ENCODE measurements around the gene ARPC5. TPM values are rescaled to one million over a fixed set of nuclear protein-coding genes. Genes with fewer than 3 reads are reported as not detected.

Gene ARPC5
- total RNA-seq = 85.8 and 171 TPM in 2 replicates

DNA sequence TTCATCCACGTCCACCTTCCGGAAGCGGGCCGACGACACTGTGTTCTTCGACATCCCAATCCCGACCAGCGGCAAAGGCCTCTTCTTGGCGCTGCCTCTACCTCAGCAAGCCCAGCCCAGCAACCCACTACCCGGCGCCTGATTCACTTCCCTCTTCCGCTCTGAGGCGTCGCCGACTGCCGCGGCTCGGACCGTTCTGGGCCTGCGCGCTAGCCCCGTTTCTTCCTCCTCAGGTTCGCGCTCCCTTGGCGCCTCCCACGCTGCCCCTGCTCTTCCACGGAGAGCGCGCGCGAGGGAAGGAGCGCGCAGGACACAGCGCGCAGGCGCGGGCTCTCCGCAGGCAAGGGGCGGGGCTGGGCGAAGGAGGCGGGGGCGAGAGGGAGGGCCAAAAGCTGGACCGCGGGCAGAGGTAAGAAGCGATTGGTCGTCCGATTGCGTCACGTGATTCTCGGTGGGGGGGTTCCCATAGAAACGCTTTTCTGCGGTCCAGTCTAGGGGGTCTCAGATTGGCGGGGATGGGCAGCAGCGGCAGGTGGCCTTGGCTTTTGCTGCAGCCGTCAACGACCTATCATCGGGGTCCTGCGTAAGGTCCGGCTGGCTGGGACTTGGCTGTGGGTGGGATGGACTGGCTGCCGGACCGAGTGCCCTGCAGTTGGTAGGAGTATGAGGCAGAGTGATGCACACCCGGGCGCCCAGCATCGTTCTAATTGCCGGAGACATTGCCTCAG is at the start of gene ARPC5:
Gene ARPC5 (minus strand): TSS at position 178 of the 728 bp plus-strand sequence. CDS start 124 bp downstream, at position 54.

DNA sequence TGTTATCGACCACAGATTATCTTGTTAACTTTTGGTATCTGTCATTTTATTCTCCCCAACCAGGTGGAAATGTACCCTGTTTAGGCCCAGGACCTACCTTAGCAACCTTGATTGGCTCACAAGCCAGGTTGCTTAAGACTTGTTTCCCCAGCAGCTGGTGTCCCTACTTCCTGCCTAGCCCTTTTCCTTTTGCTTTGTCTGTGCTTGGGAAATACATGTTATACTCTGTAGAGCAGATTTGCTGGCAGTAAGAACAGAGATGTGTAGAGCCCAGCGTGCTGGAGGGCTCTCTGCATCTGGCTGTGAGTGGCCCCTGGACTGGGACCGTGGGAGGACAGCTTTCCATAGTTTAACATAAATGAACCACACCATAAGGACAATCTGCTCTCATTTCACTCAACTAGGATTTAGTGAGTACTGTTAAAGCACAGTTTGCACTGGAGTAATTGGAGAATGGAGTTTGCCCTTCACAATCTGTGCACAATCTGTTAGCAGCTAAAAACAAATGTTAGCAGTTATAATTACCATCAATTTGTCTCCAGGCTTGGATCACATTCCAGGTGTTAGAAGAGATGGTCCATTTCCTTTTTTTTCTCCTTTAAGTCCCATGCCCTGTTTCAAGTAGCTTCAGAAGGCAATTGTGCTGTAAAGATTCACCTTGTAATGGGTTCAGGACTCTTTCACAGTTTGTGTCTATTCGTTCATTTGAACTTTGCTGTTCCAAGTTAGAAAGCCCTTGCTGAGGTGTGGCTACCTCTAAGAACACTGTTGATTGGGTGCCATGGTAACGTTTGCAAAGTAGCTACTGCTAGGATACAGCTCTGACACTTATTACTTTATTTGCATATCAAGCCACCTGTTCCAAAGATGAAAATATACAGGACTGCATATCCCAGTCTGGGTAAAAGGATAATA is 17.2 kb upstream of the ARPC5 start, which contains the start of gene APOBEC4:
Gene APOBEC4 (minus strand): TSS at position 770 of the 915 bp plus-strand sequence. CDS start 4,535 bp downstream, outside the sequence.

DNA sequence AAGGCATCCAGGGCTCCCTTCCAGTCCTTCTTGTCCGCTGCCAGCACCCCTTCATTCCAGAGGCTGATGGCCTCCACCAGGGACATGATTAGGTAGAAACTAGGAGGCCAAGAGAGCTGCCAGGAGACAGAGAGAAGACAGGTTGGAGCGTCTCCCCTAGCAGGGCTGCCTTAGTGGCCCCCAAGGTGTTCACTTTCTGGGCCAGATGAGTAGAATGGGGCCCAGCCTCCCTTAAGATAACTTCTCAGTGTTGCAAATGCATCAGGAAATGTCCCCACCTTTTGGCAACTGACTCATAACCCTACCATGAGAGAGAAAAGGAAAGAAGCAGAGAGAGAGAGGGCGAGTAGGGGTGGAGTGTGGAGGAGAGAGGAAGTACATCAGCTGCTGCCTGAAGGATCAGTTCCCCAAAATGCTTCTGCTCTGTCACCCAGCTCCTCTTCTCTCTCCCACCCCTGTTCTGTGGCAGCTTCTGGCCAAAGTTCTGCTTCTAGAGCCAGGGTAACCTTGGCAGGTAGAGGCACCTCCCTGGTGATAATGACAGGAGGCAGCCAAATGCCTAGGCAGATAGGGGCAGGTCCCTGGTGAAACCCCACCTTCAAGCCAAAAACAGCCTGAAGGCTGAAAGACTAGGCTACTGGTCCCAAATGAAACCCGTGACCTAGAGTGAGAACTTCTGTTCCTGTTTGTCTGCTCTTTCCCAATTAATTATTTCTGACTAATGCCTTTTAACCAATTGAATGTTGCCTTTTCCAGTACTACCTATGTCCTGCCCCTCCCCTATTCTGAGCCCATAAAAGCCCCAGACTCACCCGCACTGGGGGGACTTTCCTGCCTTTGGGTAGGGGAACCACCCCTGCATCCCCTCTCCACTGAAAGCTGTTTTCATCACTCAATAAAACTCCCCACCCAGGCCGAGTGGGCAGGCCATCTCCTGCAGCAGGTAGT is 45.1 kb downstream of the ARPC5 start, which contains the start of gene NCF2:
Gene NCF2 (minus strand): TSS at position 216 of the 948 bp plus-strand sequence. CDS start 130 bp downstream, at position 86.

Other genes with a start within 250 kb of the ARPC5 start
- gene NMNAT2, start 217.4 kb downstream of the ARPC5 start, total RNA-seq = 1.7 and 3.0 TPM in 2 replicates
- gene SMG7, start 163.3 kb downstream of the ARPC5 start, total RNA-seq = 9.9 and 25.4 TPM in 2 replicates
- not detected in 2 replicates for gene NCF2, start 45.3 kb downstream of the ARPC5 start, total RNA-seq
- gene APOBEC4, start 17.5 kb upstream of the ARPC5 start, total RNA-seq = not detected in 2 replicates
- gene RGL1, start 169.3 kb upstream of the ARPC5 start, total RNA-seq = 17.4 and 20.8 TPM in 2 replicates